GM12864 (cell line): ENCODE results near the gene PIEZO2.

Source experiments
- DNase-seq: peaks from one replicate; pipeline ENCODE4 v3.0.0-alpha.2; 2011; ENCODE audit warnings: low read depth
- H3K4me3 ChIP-seq: 2 replicates; pipeline ENCODE4 v1.5.1; 2011; ENCODE audit warnings: mild to moderate bottlenecking, low read depth, low read length, control low read depth
- CTCF ChIP-seq: IDR thresholded peaks from 2 replicates; pipeline ENCODE4 v1.5.1; 2011; ENCODE audit warnings: low read depth, mild to moderate bottlenecking, moderate library complexity, low read length, control low read depth, inconsistent platforms; ENCODE audit errors: missing control alignments

Gene PIEZO2

DNA sequence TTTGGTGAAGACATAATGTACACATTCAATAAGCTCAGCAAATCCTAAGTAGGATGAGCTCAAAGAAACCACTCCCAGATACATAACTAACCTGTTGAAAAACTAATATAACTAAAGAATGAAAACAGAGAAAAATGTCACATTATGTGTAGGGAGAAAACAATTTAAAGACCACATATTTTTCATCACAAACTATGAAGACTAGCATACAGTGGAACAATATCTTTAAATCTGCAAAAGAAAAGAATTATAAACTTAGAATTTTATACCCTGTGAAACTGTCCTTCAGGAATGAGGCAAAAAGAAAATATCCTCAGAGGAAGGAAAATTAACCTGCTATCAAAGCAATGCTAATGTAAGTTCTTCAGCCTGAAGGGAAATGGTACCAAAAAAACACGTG is 151.5 kb downstream of the PIEZO2 start:
- no peak for DNase-seq
- TF ChIP-seq CTCF, result no peak
- no peak overlapping the region for H3K4me3 ChIP-seq

GRCh38 chr18:10995550-10995949 is 153.8 kb downstream of the PIEZO2 start:
- no peak overlapping the region for H3K4me3 ChIP-seq
- TF ChIP-seq CTCF, result no peak
- no peak for DNase-seq

DNA sequence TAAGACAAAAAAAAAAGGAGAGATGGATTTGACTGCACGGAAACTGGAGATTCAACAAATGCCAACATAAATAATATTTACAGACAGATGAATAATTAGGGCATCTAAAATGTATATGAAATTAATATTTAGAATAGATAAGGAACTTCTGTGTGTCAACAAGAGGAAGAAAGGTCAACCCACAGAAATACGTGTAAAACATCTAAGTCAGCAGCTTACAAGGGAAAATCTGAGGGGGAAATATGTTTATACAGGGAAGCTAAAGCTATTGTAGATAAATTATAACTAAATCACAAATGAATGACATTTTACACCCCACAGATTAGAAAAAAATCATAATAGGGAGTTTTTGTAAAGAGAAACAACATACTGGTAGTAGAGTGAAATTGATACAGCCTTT is 159.9 kb downstream of the PIEZO2 start:
- H3K4me3 ChIP-seq, result no peak overlapping the region
- TF ChIP-seq CTCF, result no peak
- no peak for DNase-seq

DNA sequence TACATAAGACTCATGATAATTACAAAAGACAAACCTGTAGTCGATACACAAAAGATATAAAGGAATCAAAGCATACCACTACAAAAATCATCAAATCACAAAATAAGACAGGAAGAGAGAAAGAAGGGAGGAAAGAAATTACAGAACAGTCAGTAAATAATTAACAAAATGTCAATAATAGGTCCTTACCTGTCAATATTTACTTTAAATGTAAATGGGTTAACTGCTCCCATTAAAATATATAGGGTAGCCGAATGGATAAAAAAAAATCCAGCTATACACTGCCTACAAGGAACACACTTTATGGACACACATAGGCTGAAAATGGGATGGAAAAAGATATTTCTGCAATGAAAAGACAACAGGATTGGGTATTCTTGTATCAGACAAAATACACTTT is 163.7 kb downstream of the PIEZO2 start:
- no peak for DNase-seq
- TF ChIP-seq CTCF, result no peak
- H3K4me3 ChIP-seq, result no peak overlapping the region

DNA sequence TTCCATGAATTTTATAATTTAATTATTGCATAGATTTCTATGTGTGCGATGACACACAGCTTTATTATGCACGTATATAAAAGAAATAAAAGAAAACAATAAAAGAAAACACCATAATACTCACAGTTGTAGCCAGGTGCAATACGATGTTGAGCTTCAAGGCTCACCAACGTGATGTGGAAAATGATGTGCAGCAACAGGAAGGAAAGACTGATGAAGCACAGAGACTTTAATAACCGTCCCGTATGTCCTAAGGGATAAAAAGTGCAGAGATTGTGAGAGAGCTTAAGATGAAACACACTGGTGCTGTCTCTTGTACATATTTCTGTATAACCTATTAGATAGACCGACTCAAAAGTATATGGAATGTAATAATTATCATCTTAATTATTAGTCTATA is 170.0 kb downstream of the PIEZO2 start:
- no peak for DNase-seq
- H3K4me3 ChIP-seq, result no peak overlapping the region
- no peak for TF ChIP-seq CTCF

DNA sequence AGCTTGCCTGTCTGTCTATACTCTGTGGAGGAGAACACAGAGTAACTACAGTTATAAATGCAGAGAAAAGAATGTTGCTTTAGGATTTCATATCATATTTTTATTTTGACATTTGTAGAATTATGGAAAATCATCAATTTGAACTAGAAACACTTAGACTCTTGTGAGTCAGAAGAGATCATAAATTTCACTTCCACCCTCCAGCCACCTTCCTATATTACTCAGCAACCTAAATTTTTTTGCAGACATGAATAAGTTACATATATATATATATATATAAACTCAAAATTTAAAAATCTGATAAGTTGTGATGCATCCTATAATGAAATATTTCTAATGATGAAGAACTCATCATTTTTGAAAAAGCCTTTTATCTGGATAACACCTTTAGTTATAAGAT is 172.3 kb downstream of the PIEZO2 start:
- H3K4me3 ChIP-seq, result no peak overlapping the region
- TF ChIP-seq CTCF, result no peak
- no peak for DNase-seq

GRCh38 chr18:10973567-10974203 is 175.7 kb downstream of the PIEZO2 start:
- H3K4me3 ChIP-seq, result no peak overlapping the region
- TF ChIP-seq CTCF, result no peak
- no peak for DNase-seq
